Uterus (tissue), 4 donors: ENCODE results near the gene EPC2. TPM values are rescaled to one million over a fixed set of nuclear protein-coding genes. Genes with fewer than 3 reads are reported as not detected.
"Not testable (repeated sequence)": the region's sequence is repeated elsewhere in the genome, so short reads cannot be mapped to it uniquely, and the experiment has no call there.

ENCODE experiments used
- DNase-seq, 2 donors: peaks; one replicate each; pipeline ENCODE4 v3.0.0-alpha.2; 2019 to 2020
- H3K27ac ChIP-seq, 2 donors: fragments of 200-600 bp; sonication (generic); 1 replicate in 1 of 2; 2 replicates in 1 of 2; pipeline ENCODE4 v1.5.1; 2016 to 2018
- H3K27me3 ChIP-seq, 2 donors: fragments of 200-600 bp; sonication (generic); one replicate each; pipeline ENCODE4 v1.5.1; 2018 to 2019; ENCODE audit warnings: control low read depth in 1 of 2
- H3K36me3 ChIP-seq, 2 donors: fragments of 200-600 bp; sonication (generic); one replicate each; pipeline ENCODE4 v1.5.1; 2019; ENCODE audit warnings: control low read depth in 1 of 2
- H3K4me1 ChIP-seq, 2 donors: fragments of 200-600 bp; sonication (generic); one replicate each; pipeline ENCODE4 v1.5.1; 2018 to 2019; ENCODE audit warnings: control low read depth in 1 of 2
- H3K4me3 ChIP-seq, 2 donors: fragments of 200-600 bp; sonication (generic); 1 replicate in 1 of 2; 2 replicates in 1 of 2; pipeline ENCODE4 v1.5.1; 2018 to 2019; ENCODE audit warnings: mild to moderate bottlenecking in 1 of 2
- H3K9me3 ChIP-seq, 2 donors: fragments of 200-600 bp; sonication (generic); one replicate each; pipeline ENCODE4 v1.5.1; 2019; ENCODE audit warnings: control low read depth in 1 of 2
- POLR2A ChIP-seq, 2 donors: fragments of 450-650 bp; IDR thresholded peaks; one replicate each; pipeline ENCODE4 v1.6.1; 2016; ENCODE audit warnings: antibody characterized with exemption in 2 of 2, mild to moderate bottlenecking in 1 of 2, moderate library complexity in 1 of 2
- intact Hi-C: fragments of 100-400 bp; cut with DNase I; formaldehyde crosslinking; loops from one replicate; pipeline ENCODE4 v1.15.1; 2023; ENCODE audit warnings: low total_unique reads
- total RNA-seq, 4 donors: library from RNA; depleted of rRNA in 3 of 4; stranded (reverse); fragments of >200 nt in 3 of 4; gene quantifications; one replicate each; pipeline versions ENCODE4 v1.1.0 to v1.2.4, GENCODE V29; 2014 to 2023
- TF ChIP-seq, protein P1 (sequence below), 4 experiments: fragments of 200-600 bp in 2 of 4; fragments of 450-650 bp in 2 of 4; sonication (generic) in 2 of 4; IDR thresholded peaks; one replicate each; pipeline ENCODE4 v1.5.1; 2016 to 2019; ENCODE audit warnings: antibody characterized with exemption in 4 of 4, mild to moderate bottlenecking in 2 of 4, moderate library complexity in 1 of 4
- donor health status: DM: yes; HTN: yes; CAD: no.

EPC2 gene
- total RNA-seq, 4 donors from 2014 or later = 14.3 to 71.4 (median 33.8) TPM

DNA sequence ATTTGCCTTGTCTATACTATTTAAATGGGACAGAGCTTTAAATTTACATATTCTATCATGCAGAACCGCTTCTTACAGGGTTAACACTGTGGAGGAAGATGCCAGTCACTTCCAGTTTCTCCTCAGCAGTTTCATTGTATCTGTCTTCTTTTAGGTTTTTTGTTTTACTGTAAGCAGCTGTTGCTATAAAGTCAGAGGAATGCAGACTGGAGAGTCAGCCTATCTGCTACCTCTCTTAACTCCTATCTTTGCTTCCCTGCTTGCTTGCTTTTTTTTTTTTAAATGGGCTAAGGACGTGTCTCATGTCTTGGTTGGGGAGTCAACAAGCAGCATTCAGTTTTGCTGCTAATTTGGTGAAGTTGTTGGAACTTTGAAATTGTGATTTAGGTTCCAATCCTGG, 8.9 kb downstream of the EPC2 start:
- H3K4me3 ChIP-seq = no peak overlapping the region
- intact Hi-C loops = no loop called here

GRCh38 chr2:148654435-148654834, 9.9 kb downstream of the EPC2 start:
- no peaks in the 10 kb centered on the region for H3K27me3 ChIP-seq
- H3K27ac ChIP-seq = no peak overlapping the region
- H3K4me3 ChIP-seq = no peak overlapping the region
- intact Hi-C loops = no loop called here
- no peaks in the 10 kb centered on the region for H3K36me3 ChIP-seq
- DNase-seq = no peak
- no peaks in the 10 kb centered on the region for H3K9me3 ChIP-seq
- peaks cover 0 to 4% of the 10 kb centered on the region in 2 donors for H3K4me1 ChIP-seq
- TF ChIP-seq, protein P1, sequence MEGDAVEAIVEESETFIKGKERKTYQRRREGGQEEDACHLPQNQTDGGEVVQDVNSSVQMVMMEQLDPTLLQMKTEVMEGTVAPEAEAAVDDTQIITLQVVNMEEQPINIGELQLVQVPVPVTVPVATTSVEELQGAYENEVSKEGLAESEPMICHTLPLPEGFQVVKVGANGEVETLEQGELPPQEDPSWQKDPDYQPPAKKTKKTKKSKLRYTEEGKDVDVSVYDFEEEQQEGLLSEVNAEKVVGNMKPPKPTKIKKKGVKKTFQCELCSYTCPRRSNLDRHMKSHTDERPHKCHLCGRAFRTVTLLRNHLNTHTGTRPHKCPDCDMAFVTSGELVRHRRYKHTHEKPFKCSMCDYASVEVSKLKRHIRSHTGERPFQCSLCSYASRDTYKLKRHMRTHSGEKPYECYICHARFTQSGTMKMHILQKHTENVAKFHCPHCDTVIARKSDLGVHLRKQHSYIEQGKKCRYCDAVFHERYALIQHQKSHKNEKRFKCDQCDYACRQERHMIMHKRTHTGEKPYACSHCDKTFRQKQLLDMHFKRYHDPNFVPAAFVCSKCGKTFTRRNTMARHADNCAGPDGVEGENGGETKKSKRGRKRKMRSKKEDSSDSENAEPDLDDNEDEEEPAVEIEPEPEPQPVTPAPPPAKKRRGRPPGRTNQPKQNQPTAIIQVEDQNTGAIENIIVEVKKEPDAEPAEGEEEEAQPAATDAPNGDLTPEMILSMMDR (IDR thresholded peaks at IDR 0.05) = no peak
- no peak for TF ChIP-seq POLR2A (IDR thresholded peaks at IDR 0.05)

More for the DNA sequence above, 8.9 kb downstream of the EPC2 start:
- Histone ChIP-seq H3K27me3 (no peaks in the 10 kb centered on the region), H3K9me3 (no peaks in the 10 kb centered on the region), H3K27ac (no peak overlapping the region), H3K36me3 (no peaks in the 10 kb centered on the region), H3K4me1 (peaks cover 0 to 4% of the 10 kb centered on the region in 2 donors)
- no peak for TF ChIP-seq POLR2A (IDR thresholded peaks at IDR 0.05)
- TF ChIP-seq, protein P1 (IDR thresholded peaks at IDR 0.05) = no peak
- DNase-seq = no peak

GRCh38 chr2:148656516-148656915, 12.0 kb downstream of the EPC2 start:
- intact Hi-C loops = no loop called here
- Histone ChIP-seq H3K27ac (no peak overlapping the region), H3K36me3 (no peaks in the 10 kb centered on the region), H3K4me1 (peaks cover 0 to 4% of the 10 kb centered on the region in 2 donors), H3K4me3 (no peak overlapping the region), H3K27me3 (no peaks in the 10 kb centered on the region), H3K9me3 (no peaks in the 10 kb centered on the region)
- no peak for TF ChIP-seq POLR2A (IDR thresholded peaks at IDR 0.05)
- TF ChIP-seq, protein P1 (IDR thresholded peaks at IDR 0.05) = no peak
- DNase-seq = no peak

GRCh38 chr2:148658807-148659722, 14.5 kb downstream of the EPC2 start:
- Histone ChIP-seq H3K4me3 (no peak overlapping the region), H3K36me3 (no peaks in the 10 kb centered on the region), H3K4me1 (peaks cover 0 to 4% of the 10 kb centered on the region in 2 donors), H3K9me3 (no peaks in the 10 kb centered on the region), H3K27me3 (no peaks in the 10 kb centered on the region), H3K27ac (no peak overlapping the region)
- intact Hi-C loops = no loop called here
- DNase-seq = no peak
- TF ChIP-seq POLR2A (IDR thresholded peaks at IDR 0.05) = no peak
- TF ChIP-seq, protein P1 (IDR thresholded peaks at IDR 0.05) = no peak

GRCh38 chr2:148660999-148661398, 16.4 kb downstream of the EPC2 start:
- TF ChIP-seq, protein P1 (IDR thresholded peaks at IDR 0.05) = no peak
- TF ChIP-seq POLR2A (IDR thresholded peaks at IDR 0.05) = no peak
- no peak for DNase-seq
- Histone ChIP-seq H3K4me1 (peaks cover 0 to 4% of the 10 kb centered on the region in 2 donors), H3K27ac (no peak overlapping the region), H3K27me3 (no peaks in the 10 kb centered on the region), H3K36me3 (no peaks in the 10 kb centered on the region), H3K4me3 (no peak overlapping the region), H3K9me3 (no peaks in the 10 kb centered on the region)
- intact Hi-C loops = no loop called here

- intact Hi-C loops, H3K4me3 ChIP-seq, H3K27ac ChIP-seq, DNase-seq, H3K4me1 ChIP-seq, H3K27me3 ChIP-seq, H3K9me3 ChIP-seq, H3K36me3 ChIP-seq: not testable (repeated sequence)
These were observed 17.8 kb downstream of the EPC2 start for GRCh38 chr2:148662332-148662731.
